ENCODE results near the gene TSPAN2.

GRCh38 chr1:115123116-115123515 is 33.8 kb upstream of the TSPAN2 start:
- no peak for TF ChIP-seq CTCF (conservative IDR thresholded peaks at IDR 0.05; ENCODE audit: low read length)
- no peak for TF ChIP-seq EZH2phosphoT487 (IDR thresholded peaks at IDR 0.05; ENCODE audit: borderline replicate concordance)
